Smooth muscle cell (in vitro differentiated cells): ENCODE measurements around the gene TEX10. TPM values are rescaled to one million over a fixed set of nuclear protein-coding genes. Genes with fewer than 3 reads are reported as not detected.

Experiments
- polyA plus RNA-seq: library from polyadenylated mRNA; unstranded; fragments of >200 nt; fragmentation: Nextera tagmentation; extraction: Ambion mirVana; gene quantifications from 2 replicates; pipeline ENCODE4 v1.2.1, GENCODE V29; 2016
- total RNA-seq: library from RNA; depleted of rRNA; stranded (reverse); fragments of >200 nt; gene quantifications from 2 replicates; pipeline ENCODE4 v1.2.3, GENCODE V29; 2014

The TEX10 gene
- total and polyA plus RNA-seq, 2 experiments from 2014 or later: 13.5 to 29.2 TPM

Other genes with a start within 250 kb of the TEX10 start
- 48.0 and 49.1 TPM in 2 replicates for gene MSANTD3, start 74.2 kb upstream of the TEX10 start, total RNA-seq
- 40.4 and 52.9 TPM in 2 replicates for gene MSANTD3, start 74.2 kb upstream of the TEX10 start, polyA plus RNA-seq
- 1.7 TPM in 1 of 2 replicates, not detected in the other for gene TMEFF1, start 120.2 kb upstream of the TEX10 start, total RNA-seq
- gene TMEFF1, start 120.2 kb upstream of the TEX10 start, polyA plus RNA-seq: 1.8 and 2.1 TPM in 2 replicates
- gene CAVIN4, start 225.1 kb upstream of the TEX10 start, total RNA-seq: 2.8 and 4.2 TPM in 2 replicates
- gene CAVIN4, start 225.1 kb upstream of the TEX10 start, polyA plus RNA-seq: 1.6 and 1.7 TPM in 2 replicates